ENCODE results near the gene TXNL4B. TPM values are rescaled to one million over a fixed set of nuclear protein-coding genes. Genes with fewer than 3 reads are reported as not detected.

Gene TXNL4B
- total RNA-seq, 1 experiment from 2014 or later: 13.4 TPM

Other genes starting within 250 kb of the TXNL4B start
- gene ATXN1L, start 247.6 kb downstream of the TXNL4B start, total RNA-seq (2014; rRNA removed; shearing (Covaris generic)): 8.0 and 12.6 TPM in 2 replicates
- 5.5 and 7.0 TPM in 2 replicates for gene ZNF821, start 209.4 kb downstream of the TXNL4B start, total RNA-seq (2014; rRNA removed; shearing (Covaris generic))
- 220 and 229 TPM in 2 replicates for gene IST1, start 198.1 kb downstream of the TXNL4B start, total RNA-seq (2014; rRNA removed; shearing (Covaris generic))
- gene PKD1L3, start 93.2 kb downstream of the TXNL4B start, total RNA-seq (2014; rRNA removed; shearing (Covaris generic)): not detected in 2 replicates
- 4.6 and 6.0 TPM in 2 replicates for gene DHODH, start 84.9 kb downstream of the TXNL4B start, total RNA-seq (2014; rRNA removed; shearing (Covaris generic))
- 0.08 TPM in 1 of 2 replicates, not detected in the other for gene HP, start 39.1 kb downstream of the TXNL4B start, total RNA-seq (2014; rRNA removed; shearing (Covaris generic))
- gene HPR, start 30.4 kb downstream of the TXNL4B start, total RNA-seq (2014; rRNA removed; shearing (Covaris generic)): not detected in 2 replicates
- gene DHX38, start 227 bp upstream of the TXNL4B start, total RNA-seq (2014; rRNA removed; shearing (Covaris generic)): 25.0 and 40.0 TPM in 2 replicates
- gene PMFBP1, start 78.5 kb upstream of the TXNL4B start, total RNA-seq (2014; rRNA removed; shearing (Covaris generic)): not detected in 2 replicates